Measurements from ENCODE around the gene HPSE2. TPM values are rescaled to one million over a fixed set of nuclear protein-coding genes. Genes with fewer than 3 reads are reported as not detected.

HPSE2 gene
- total RNA-seq, 2 donors from 2014 or later, result 1.0 to 1.8 TPM

- Histone ChIP-seq H3K4me3 (no peak overlapping the region), H3K27me3 (no peaks in the 10 kb centered on the region), H3K9me3 (no peaks in the 10 kb centered on the region), H3K36me3 (no peaks in the 10 kb centered on the region), H3K4me1 (no peaks in the 10 kb centered on the region), H3K9ac (ENCODE audit: low read depth in 2 of 2, low read length in 2 of 2) (no peak overlapping the region), H3K27ac (no peak overlapping the region)
- DNase-seq, result no peak
- TF ChIP-seq CTCF (IDR thresholded peaks at IDR 0.05), result no peak
- intact Hi-C loops (cut with DNase I), result no loop called here
Observed at GRCh38 chr10:98517672-98518071, 718.0 kb downstream of the HPSE2 start.

- no peak overlapping the region for H3K27ac ChIP-seq
- H3K9ac ChIP-seq (ENCODE audit: low read depth in 2 of 2, low read length in 2 of 2), result no peak overlapping the region
- H3K36me3 ChIP-seq, result no peaks in the 10 kb centered on the region
- intact Hi-C loops (cut with DNase I), result no loop called here
- no peaks in the 10 kb centered on the region for H3K9me3 ChIP-seq
- no peaks in the 10 kb centered on the region for H3K4me1 ChIP-seq
- H3K27me3 ChIP-seq, result no peaks in the 10 kb centered on the region
- no peak for DNase-seq
- H3K4me3 ChIP-seq, result no peak overlapping the region
- TF ChIP-seq CTCF (IDR thresholded peaks at IDR 0.05), result no peak
Observed at GRCh38 chr10:98516352-98516751, 719.3 kb downstream of the HPSE2 start.

GRCh38 chr10:98513704-98514103, 721.9 kb downstream of the HPSE2 start:
- Histone ChIP-seq H3K4me1 (no peaks in the 10 kb centered on the region), H3K4me3 (no peak overlapping the region), H3K9ac (ENCODE audit: low read depth in 2 of 2, low read length in 2 of 2) (no peak overlapping the region), H3K27me3 (no peaks in the 10 kb centered on the region), H3K27ac (no peak overlapping the region), H3K9me3 (no peaks in the 10 kb centered on the region), H3K36me3 (no peaks in the 10 kb centered on the region)
- no peak for DNase-seq
- TF ChIP-seq CTCF (IDR thresholded peaks at IDR 0.05), result no peak
- intact Hi-C loops (cut with DNase I), result no loop called here

- intact Hi-C loops (cut with DNase I), result no loop called here
- no peaks in the 10 kb centered on the region for H3K4me1 ChIP-seq
- DNase-seq, result no peak
Observed at GRCh38 chr10:98511876-98512275, 723.8 kb downstream of the HPSE2 start.

GRCh38 chr10:98510412-98510995, 725.1 kb downstream of the HPSE2 start:
- no peak for DNase-seq
- Histone ChIP-seq H3K4me1 (no peaks in the 10 kb centered on the region), H3K27ac (peak overlapping the region; percentile 12), H3K27me3 (no peaks in the 10 kb centered on the region), H3K9me3 (no peaks in the 10 kb centered on the region), H3K36me3 (no peaks in the 10 kb centered on the region), H3K9ac (ENCODE audit: low read depth in 2 of 2, low read length in 2 of 2) (no peak overlapping the region), H3K4me3 (no peak overlapping the region)
- TF ChIP-seq CTCF (IDR thresholded peaks at IDR 0.05), result no peak
- intact Hi-C loops (cut with DNase I), result no loop called here

More at GRCh38 chr10:98511876-98512275, 723.8 kb downstream of the HPSE2 start:
- no peak for TF ChIP-seq CTCF (IDR thresholded peaks at IDR 0.05)
- Histone ChIP-seq H3K9ac (ENCODE audit: low read depth in 2 of 2, low read length in 2 of 2) (no peak overlapping the region), H3K36me3 (no peaks in the 10 kb centered on the region), H3K27ac (no peak overlapping the region), H3K9me3 (no peaks in the 10 kb centered on the region), H3K4me3 (no peak overlapping the region), H3K27me3 (no peaks in the 10 kb centered on the region)

All from colonic mucosa (tissue), 4 donors.